GM13976 (cell line): ENCODE measurements around the gene NLRP5.

ENCODE experiments used
- DNase-seq: peaks from one replicate; pipeline ENCODE4 v3.0.0; 2012; ENCODE audit warnings: low spot score
- in situ Hi-C: fragments of 300-500 bp; cut with MboI; formaldehyde crosslinking; loops from one replicate; pipeline ENCODE4 v1.12.0; 2022; ENCODE audit warnings: low sequenced_read_pairs, mixed read lengths, inconsistent platforms; ENCODE audit not compliant: unreplicated experiment
- TF ChIP-seq, protein P1 (sequence below): IDR thresholded peaks from 2 replicates; pipeline ENCODE4 v1.5.1; 2012; ENCODE audit warnings: borderline replicate concordance, mild to moderate bottlenecking; ENCODE audit not compliant: insufficient read depth; ENCODE audit errors: extremely low read depth, missing control alignments, control extremely low read depth

Gene NLRP5

DNA sequence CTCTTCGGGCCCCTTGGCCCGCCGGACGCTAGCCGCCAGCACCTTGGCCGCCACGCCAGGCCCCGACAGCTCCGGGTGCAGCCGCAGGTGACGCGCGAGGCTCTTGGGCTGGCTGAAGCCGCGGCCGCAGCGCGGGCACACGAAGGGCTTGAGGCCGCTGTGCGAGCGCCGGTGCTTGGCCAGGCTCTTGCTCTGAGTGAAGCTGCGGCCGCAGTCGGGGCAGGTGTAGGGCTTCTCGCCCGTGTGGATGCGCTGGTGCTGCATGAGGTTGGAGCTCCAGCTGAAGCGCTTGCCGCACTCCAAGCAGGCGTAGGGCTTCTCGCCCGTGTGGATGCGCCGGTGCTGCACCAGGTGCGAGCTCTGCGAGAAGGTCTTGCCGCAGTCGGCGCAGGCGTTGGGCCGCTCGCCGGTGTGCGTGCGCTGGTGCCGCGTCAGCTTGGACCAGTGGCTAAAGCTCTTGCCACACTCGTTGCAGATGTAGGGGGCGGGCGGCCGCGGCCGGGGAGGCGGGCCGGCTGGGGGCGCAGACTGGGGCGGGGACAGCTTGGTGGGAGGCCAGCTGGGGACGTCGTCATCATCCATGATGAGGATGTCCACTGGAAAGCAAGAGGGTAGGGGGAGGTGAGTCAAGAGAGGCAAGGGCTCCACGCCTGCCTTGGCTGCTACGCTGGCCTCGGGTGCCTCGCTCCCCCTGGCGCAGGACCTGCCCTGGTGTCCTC, 102.1 kb downstream of the NLRP5 start:
- TF ChIP-seq, protein P1, sequence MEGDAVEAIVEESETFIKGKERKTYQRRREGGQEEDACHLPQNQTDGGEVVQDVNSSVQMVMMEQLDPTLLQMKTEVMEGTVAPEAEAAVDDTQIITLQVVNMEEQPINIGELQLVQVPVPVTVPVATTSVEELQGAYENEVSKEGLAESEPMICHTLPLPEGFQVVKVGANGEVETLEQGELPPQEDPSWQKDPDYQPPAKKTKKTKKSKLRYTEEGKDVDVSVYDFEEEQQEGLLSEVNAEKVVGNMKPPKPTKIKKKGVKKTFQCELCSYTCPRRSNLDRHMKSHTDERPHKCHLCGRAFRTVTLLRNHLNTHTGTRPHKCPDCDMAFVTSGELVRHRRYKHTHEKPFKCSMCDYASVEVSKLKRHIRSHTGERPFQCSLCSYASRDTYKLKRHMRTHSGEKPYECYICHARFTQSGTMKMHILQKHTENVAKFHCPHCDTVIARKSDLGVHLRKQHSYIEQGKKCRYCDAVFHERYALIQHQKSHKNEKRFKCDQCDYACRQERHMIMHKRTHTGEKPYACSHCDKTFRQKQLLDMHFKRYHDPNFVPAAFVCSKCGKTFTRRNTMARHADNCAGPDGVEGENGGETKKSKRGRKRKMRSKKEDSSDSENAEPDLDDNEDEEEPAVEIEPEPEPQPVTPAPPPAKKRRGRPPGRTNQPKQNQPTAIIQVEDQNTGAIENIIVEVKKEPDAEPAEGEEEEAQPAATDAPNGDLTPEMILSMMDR, result no peak
- in situ Hi-C loops, result no loop called here
- no peak for DNase-seq

DNA sequence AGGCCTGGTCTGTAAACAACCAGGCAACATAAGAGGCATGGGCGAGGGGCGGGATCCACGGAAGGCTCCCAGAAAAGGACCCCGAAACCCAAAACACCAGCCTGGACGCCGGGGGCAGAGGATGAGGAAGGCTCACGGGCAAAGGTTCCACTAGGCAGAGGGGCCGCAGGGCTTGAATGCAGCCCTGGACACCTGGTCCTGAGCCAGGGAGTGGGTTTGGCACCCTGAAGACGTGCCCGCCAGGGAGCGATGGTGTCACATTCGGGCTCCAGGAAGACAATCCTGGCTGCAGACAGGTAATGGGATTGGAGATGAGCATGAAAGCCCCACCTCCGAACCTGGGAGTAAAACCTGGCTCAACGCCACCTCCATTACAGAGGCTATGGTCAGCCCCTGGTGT, 102.8 kb downstream of the NLRP5 start:
- TF ChIP-seq, protein P1, result no peak
- DNase-seq, result no peak
- in situ Hi-C loops, result no loop called here

DNA sequence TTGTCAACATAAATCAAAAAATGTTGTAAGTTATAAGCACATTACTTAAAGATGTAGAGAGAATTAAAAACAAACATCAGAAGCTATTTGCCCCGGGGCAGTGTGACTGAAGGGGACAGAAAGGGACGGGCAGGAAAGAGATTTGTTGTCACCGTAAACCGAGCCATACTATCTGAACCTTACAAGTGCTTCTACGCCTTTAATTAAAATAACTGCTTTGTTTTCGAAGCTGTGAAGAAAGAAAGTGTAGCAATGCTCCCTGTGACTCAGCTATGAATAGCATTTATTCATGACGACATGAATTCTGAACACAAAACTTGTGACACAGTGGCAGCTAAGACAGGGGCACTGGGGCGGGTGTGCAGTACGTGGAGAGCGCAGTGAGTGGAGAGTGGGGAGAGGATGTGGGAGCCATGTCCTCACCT, 104.5 kb downstream of the NLRP5 start:
- no peak for DNase-seq
- in situ Hi-C loops, result no loop called here
- TF ChIP-seq, protein P1, result no peak

DNA sequence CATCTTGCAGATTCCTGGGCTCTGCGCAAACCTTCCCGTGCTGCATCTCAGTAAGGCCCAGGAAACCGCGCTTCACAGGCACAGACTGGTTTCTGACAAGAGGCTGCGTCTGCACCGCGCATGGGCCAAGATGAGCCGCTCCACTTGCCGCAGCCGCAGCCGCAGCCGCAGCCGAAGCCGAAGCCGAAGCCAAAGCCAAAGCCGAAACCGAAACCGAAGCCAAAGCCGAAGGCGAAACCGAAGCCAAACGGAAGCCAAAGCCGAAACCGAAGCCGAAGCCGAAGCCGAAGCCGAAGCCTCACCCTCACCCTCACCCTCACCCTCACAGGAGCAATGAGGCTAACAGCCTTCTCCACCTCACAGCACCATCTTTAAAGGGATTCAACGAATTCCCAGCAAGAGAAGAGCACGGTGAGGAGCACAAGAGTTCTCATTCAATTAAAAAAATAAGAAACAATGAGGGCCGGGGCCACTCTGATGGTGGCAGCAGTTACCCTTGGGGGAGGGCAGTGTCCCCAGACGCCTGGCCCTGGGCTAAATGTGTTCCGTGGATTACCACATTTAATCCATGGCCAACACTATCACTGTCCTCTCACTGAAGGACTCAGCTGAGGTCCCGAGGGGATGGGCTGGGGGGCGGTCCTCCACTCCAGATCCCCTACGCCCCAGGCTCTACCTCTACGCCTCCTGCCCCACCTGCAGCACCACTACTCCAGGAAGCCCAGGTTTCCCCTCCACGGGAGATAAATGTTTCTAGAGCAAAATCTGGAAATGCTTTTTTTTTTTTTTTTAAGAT, 105.4 kb downstream of the NLRP5 start:
- DNase-seq, result no peak
- in situ Hi-C loops, result no loop called here
- TF ChIP-seq, protein P1, result no peak

DNA sequence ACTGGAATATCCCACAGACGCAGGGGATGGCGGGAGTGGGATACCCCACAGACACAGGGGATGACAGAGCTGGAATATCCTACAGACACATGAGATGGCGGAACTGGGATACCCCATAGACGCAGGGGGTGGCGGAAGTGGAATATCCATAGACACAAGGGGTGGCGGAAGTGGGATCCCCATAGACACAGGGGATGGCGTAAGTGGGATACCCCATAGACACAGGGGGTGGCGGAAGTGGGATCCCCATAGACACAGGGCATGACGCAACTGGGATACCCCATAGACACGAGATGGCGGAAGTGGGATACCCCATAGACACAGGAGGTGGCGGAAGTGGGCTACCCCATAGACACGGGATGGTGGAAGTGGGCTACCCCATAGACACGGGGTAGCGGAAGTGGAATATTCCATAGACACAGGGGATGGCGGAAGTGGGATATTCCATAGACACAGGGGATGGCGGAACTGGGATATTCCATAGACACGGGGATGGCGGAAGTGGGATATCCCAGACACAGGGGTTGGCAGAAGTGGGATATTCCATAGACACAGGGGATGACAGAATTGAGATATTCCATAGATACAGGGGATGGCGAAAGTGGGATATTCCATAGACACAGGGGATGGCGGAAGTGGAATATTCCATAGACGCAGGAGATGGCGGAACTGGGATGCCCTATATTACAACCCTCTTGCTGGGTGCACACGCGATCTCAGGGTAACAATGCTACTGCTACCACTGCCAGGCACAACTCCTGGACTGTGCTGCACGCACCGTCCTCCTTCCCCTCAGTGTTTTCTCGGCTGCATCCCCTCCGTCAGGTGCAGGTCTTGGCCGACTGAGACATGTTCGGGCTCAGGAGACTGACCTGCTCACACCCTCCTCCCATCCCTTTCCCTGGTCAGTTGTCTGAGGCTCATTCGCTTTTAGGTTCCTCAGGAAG, 106.4 kb downstream of the NLRP5 start:
- TF ChIP-seq, protein P1, result no peak
- no peak for DNase-seq
- in situ Hi-C loops, result no loop called here

DNA sequence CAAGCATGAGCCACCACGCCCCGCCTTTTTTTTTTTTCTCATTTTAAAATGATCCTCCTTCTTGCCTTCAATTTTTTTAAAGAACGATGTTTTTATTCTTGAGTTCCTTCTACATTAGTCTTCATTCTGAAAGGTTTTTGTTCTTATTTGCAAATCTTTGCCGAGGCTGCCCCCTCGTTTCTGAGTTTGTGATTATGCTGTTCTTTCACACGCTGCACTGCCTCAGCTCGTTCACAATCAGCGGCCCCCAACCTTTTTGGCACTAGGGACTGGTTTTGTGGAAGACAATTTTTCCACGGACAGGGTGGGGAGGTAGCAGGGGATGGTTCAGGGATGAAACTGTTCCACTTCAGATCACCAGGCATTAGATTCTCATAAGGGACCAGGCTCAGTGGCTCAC, 107.9 kb downstream of the NLRP5 start:
- no peak for DNase-seq
- in situ Hi-C loops, result no loop called here
- TF ChIP-seq, protein P1, result no peak
